HFFc6 (cell line): Measurements from ENCODE around the gene DCLK1. TPM values are rescaled to one million over a fixed set of nuclear protein-coding genes. Genes with fewer than 3 reads are reported as not detected.

ENCODE experiments used
- DNase-seq: peaks from one replicate; pipeline ENCODE4 v3.0.0-alpha.2; 2018
- H3K27ac Mint-ChIP-seq: 2 replicates; pipeline ENCODE4 v1.8.0; 2020; ENCODE audit warnings: mild to moderate bottlenecking, mixed read lengths
- H3K27me3 Mint-ChIP-seq: 2 replicates; pipeline ENCODE4 v1.8.0; 2021; ENCODE audit warnings: mild to moderate bottlenecking, moderate library complexity, mixed read lengths; ENCODE audit not compliant: insufficient read depth
- H3K36me3 Mint-ChIP-seq: 2 replicates; pipeline ENCODE4 v1.8.0; 2021; ENCODE audit warnings: low read depth, mixed read lengths
- H3K4me1 Mint-ChIP-seq: 2 replicates; pipeline ENCODE4 v1.8.0; 2020; ENCODE audit warnings: low read depth, mixed read lengths
- H3K4me3 Mint-ChIP-seq: 2 replicates; pipeline ENCODE4 v1.8.0; 2020; ENCODE audit warnings: mild to moderate bottlenecking, moderate library complexity, mixed read lengths
- H3K9me3 Mint-ChIP-seq: 2 replicates; pipeline ENCODE4 v1.8.0; 2020; ENCODE audit warnings: mild to moderate bottlenecking, mixed read lengths
- total RNA-seq, 6 experiments: library from RNA; stranded (reverse); fragmentation: NEBNext Ultra II Directional; extraction: Animal tissue kit (Norgen Biotek cat#: 25700); gene quantifications; 2 replicates in 1 of 6; 3 replicates in 5 of 6; pipeline ENCODE4 v1.2.3, GENCODE V29; 2021
- TF ChIP-seq, protein P1 (sequence below): fragments of 200-600 bp; sonication (generic); IDR thresholded peaks from 2 replicates; pipeline ENCODE4 v1.5.0; 2021; ENCODE audit warnings: antibody characterized with exemption, mild to moderate bottlenecking

Gene DCLK1
- total RNA-seq, 6 experiments from 2014 or later: not detected

DNA sequence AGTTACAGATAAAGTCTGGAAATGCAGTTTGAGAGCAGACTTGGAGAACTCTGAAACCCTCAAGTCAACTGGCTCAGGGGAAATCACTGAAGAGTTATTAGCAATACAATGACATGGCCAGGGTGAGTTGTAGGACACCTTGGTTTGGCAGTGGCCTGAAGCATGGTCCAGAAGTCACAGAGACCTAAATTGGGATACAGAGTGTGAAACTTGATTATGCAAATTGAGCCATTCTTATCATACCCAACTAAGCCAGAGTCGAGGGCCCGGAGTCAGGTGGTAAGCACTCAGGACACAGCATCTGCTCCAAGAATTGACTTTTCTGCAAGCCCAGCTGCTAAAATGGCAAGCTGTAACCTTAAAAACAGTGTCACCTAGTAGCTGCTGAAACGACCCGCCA is 224.5 kb downstream of the DCLK1 start:
- Mint-ChIP-seq H3K4me3 (no peak overlapping the region), H3K36me3 (no peaks in the 10 kb centered on the region), H3K27ac (no peak overlapping the region), H3K9me3 (no peaks in the 10 kb centered on the region), H3K27me3 (peaks cover 28% of the 10 kb centered on the region), H3K4me1 (no peaks in the 10 kb centered on the region)
- no peak for DNase-seq
- TF ChIP-seq, protein P1, sequence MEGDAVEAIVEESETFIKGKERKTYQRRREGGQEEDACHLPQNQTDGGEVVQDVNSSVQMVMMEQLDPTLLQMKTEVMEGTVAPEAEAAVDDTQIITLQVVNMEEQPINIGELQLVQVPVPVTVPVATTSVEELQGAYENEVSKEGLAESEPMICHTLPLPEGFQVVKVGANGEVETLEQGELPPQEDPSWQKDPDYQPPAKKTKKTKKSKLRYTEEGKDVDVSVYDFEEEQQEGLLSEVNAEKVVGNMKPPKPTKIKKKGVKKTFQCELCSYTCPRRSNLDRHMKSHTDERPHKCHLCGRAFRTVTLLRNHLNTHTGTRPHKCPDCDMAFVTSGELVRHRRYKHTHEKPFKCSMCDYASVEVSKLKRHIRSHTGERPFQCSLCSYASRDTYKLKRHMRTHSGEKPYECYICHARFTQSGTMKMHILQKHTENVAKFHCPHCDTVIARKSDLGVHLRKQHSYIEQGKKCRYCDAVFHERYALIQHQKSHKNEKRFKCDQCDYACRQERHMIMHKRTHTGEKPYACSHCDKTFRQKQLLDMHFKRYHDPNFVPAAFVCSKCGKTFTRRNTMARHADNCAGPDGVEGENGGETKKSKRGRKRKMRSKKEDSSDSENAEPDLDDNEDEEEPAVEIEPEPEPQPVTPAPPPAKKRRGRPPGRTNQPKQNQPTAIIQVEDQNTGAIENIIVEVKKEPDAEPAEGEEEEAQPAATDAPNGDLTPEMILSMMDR: no peak

DNA sequence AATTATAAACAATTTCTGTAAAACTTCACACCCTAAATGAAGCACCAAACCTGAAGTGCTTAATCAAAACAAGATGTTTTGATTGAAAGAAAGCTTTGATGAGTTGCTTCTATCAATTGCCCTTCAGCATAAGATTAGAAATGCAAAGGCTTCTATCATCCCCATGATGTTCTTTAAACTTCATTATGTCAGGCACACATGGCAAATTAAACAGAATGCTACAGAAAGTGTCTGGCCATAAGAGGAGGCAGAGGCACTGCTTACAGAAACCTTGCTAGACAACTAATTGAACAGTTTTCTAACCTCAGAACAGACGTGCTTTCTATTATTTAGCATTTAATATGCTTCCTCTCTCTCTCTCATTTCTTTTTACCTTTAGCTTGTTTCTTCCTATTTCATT is 228.1 kb downstream of the DCLK1 start:
- TF ChIP-seq, protein P1: no peak
- H3K27ac Mint-ChIP-seq: no peak overlapping the region
- H3K27me3 Mint-ChIP-seq: peaks cover 16% of the 10 kb centered on the region
- H3K9me3 Mint-ChIP-seq: no peaks in the 10 kb centered on the region
- no peak for DNase-seq
- H3K36me3 Mint-ChIP-seq: no peaks in the 10 kb centered on the region
- H3K4me3 Mint-ChIP-seq: no peak overlapping the region
- peaks cover 6% of the 10 kb centered on the region; the same call in 1 of the 2 replicates for H3K4me1 Mint-ChIP-seq

DNA sequence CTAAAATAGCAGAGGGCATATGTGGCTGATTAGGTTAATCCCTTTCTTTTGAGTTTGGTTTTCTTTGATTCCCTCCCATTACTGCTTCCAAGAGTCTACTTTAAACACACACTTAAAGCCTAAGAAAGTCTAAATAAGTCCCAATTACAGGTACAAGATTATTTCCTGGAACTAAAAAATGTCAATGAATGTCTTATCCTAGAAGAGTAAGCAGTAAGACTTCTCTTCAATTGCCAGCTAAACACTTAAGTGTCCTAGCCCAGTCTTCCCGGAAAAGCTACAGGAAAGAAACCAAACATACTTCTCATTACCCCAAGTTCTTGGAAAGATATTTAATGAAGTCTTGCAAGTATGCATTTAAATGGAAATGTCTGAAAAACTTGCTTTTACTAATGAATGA is 233.1 kb downstream of the DCLK1 start:
- no peaks in the 10 kb centered on the region for H3K36me3 Mint-ChIP-seq
- peaks cover 16% of the 10 kb centered on the region for H3K4me1 Mint-ChIP-seq
- H3K4me3 Mint-ChIP-seq: no peak overlapping the region
- TF ChIP-seq, protein P1: no peak
- no peak for DNase-seq
- H3K27me3 Mint-ChIP-seq: peaks cover 5% of the 10 kb centered on the region; the same call in 1 of the 2 replicates
- no peak overlapping the region for H3K27ac Mint-ChIP-seq
- H3K9me3 Mint-ChIP-seq: no peaks in the 10 kb centered on the region

DNA sequence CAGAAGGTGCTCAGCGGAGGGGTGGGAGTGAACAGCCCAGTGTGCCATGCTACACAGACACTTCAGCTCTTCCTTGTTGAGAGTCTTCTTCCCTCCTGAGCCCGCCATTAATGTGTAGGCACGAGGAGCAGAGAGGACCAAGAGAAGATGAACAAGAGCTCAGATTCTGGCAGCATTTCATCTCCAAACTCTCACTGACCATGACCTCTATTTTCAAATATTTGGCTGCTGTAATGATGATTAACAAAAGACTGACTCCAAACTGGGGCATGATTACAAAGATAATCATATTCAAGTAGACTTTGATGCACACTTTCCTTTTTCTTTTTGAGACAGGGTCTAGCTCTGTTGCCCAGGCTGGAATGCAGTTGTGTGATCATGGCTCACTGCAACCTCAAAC is 236.5 kb downstream of the DCLK1 start:
- no peaks in the 10 kb centered on the region for H3K27me3 Mint-ChIP-seq
- H3K27ac Mint-ChIP-seq: no peak overlapping the region
- H3K4me3 Mint-ChIP-seq: no peak overlapping the region
- H3K36me3 Mint-ChIP-seq: no peaks in the 10 kb centered on the region
- no peak for DNase-seq
- H3K4me1 Mint-ChIP-seq: peaks cover 32% of the 10 kb centered on the region
- TF ChIP-seq, protein P1: no peak
- H3K9me3 Mint-ChIP-seq: no peaks in the 10 kb centered on the region

DNA sequence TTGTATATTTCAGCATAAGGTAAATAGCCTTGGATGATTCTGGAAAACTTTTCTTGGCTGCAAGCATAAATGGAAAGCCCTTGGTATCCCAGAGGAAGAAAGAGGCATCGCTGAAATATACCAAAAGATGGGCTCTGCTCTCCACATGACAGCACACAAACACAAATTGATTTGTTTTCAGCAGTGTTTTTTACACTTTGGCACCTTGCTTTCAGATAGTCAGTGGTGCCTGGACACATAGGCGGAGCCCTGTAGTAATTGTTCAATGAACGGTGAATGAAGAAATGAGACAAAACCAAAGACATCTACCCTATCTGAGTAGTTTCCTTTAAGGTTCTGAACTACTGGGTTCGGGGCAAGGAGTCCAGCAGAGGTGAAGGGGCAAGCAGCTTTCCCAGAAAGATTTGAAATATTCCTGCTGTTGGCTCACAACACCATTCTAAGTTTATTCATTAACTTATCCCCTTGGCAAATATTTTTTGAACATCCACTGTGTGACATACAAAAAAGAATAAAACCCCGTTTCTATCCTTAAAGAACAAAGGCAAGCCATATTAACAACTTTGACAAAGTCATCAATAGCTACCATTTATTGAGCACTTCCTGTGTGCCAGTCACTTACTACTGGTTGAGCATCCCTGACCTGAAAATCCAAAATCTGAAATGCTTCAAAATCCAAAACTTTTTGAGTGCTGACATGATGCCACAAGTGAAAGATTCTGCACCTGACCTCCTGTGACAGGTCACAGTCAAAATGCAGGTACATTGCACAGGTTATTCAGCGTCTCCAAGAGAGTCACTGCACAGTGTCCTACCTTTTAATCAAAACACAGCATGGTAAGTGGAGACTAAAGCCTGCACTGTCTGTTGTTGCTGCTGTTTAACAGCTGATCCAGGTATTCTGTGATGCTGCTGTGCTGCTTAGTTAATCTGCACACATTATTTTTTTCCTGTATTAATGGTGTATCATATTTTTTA is 238.1 kb downstream of the DCLK1 start:
- DNase-seq: no peak
- H3K9me3 Mint-ChIP-seq: no peaks in the 10 kb centered on the region
- no peak overlapping the region for H3K4me3 Mint-ChIP-seq
- H3K27ac Mint-ChIP-seq: no peak overlapping the region
- TF ChIP-seq, protein P1: no peak
- no peaks in the 10 kb centered on the region for H3K27me3 Mint-ChIP-seq
- H3K4me1 Mint-ChIP-seq: peaks cover 40% of the 10 kb centered on the region
- no peaks in the 10 kb centered on the region for H3K36me3 Mint-ChIP-seq
